ENCODE measurements around the gene ARPC1A. TPM values are rescaled to one million over a fixed set of nuclear protein-coding genes. Genes with fewer than 3 reads are reported as not detected.
A peak's percentile ranks its signal among the peaks of the same experiment; 100 is the strongest.
"Not testable (repeated sequence)": the region's sequence is repeated elsewhere in the genome, so short reads cannot be mapped to it uniquely, and the experiment has no call there.

The ARPC1A gene
- total RNA-seq, 1 donor from 2014 or later = 53.2 TPM

GRCh38 chr7:99404977-99405320 lies 79.3 kb downstream of the ARPC1A start:
- peaks cover 36 to 38% (median 38%) of the 10 kb centered on the region in 3 donors for H3K36me3 ChIP-seq (ENCODE audit: control insufficient read depth in 3 of 3, insufficient read depth in 3 of 3, low read length in 3 of 3)
- no peak overlapping the region for H3K9ac ChIP-seq (ENCODE audit: low read depth in 1 of 3, low read length in 3 of 3)
- H3K27ac ChIP-seq (ENCODE audit: low read depth, low read length) = no peak overlapping the region
- H3K4me1 ChIP-seq (ENCODE audit: control insufficient read depth in 3 of 3, insufficient read depth in 3 of 3, low read length in 3 of 3) = peaks cover 42 to 50% (median 42%) of the 10 kb centered on the region in 3 donors
- H3K27me3 ChIP-seq (ENCODE audit: control insufficient read depth in 3 of 3, insufficient read depth in 3 of 3, low read length in 3 of 3) = no peaks in the 10 kb centered on the region
- H3K4me3 ChIP-seq (ENCODE audit: low read length in 3 of 3) = no peak overlapping the region
- no peaks in the 10 kb centered on the region for H3K9me3 ChIP-seq (ENCODE audit: control insufficient read depth in 3 of 3, low read length in 3 of 3)

- Histone ChIP-seq H3K36me3 (ENCODE audit: control insufficient read depth in 3 of 3, insufficient read depth in 3 of 3, low read length in 3 of 3) (peaks cover 32 to 37% (median 32%) of the 10 kb centered on the region in 3 donors), H3K4me1 (ENCODE audit: control insufficient read depth in 3 of 3, insufficient read depth in 3 of 3, low read length in 3 of 3) (peaks cover 42 to 56% (median 44%) of the 10 kb centered on the region in 3 donors), H3K9ac (ENCODE audit: low read depth in 1 of 3, low read length in 3 of 3) (peak overlapping the region; percentile 8 to 59 (median 28)), H3K27ac (ENCODE audit: low read depth, low read length) (no peak overlapping the region), H3K9me3 (ENCODE audit: control insufficient read depth in 3 of 3, low read length in 3 of 3) (no peaks in the 10 kb centered on the region), H3K27me3 (ENCODE audit: control insufficient read depth in 3 of 3, insufficient read depth in 3 of 3, low read length in 3 of 3) (no peaks in the 10 kb centered on the region), H3K4me3 (ENCODE audit: low read length in 3 of 3) (peak overlapping the region in 1 of 3 donors; percentile 100)
Measured at GRCh38 chr7:99406557-99406956, 80.9 kb downstream of the ARPC1A start.

- Histone ChIP-seq H3K27me3 (ENCODE audit: control insufficient read depth in 3 of 3, insufficient read depth in 3 of 3, low read length in 3 of 3) (no peaks in the 10 kb centered on the region), H3K9ac (ENCODE audit: low read depth in 1 of 3, low read length in 3 of 3) (peak overlapping the region; percentile 97 to 100 (median 98)), H3K9me3 (ENCODE audit: control insufficient read depth in 3 of 3, low read length in 3 of 3) (no peaks in the 10 kb centered on the region), H3K27ac (ENCODE audit: low read depth, low read length) (peak overlapping the region; percentile 98), H3K36me3 (ENCODE audit: control insufficient read depth in 3 of 3, insufficient read depth in 3 of 3, low read length in 3 of 3) (peaks cover 35 to 42% (median 36%) of the 10 kb centered on the region in 3 donors), H3K4me3 (ENCODE audit: low read length in 3 of 3) (peak overlapping the region; percentile 97 to 100 (median 99)), H3K4me1 (ENCODE audit: control insufficient read depth in 3 of 3, insufficient read depth in 3 of 3, low read length in 3 of 3) (peaks cover 42 to 56% (median 44%) of the 10 kb centered on the region in 3 donors)
Measured at GRCh38 chr7:99407872-99408378, 82.2 kb downstream of the ARPC1A start.

- H3K4me1 ChIP-seq (ENCODE audit: control insufficient read depth in 3 of 3, insufficient read depth in 3 of 3, low read length in 3 of 3) = peaks cover 42 to 54% (median 43%) of the 10 kb centered on the region in 3 donors
- H3K36me3 ChIP-seq (ENCODE audit: control insufficient read depth in 3 of 3, insufficient read depth in 3 of 3, low read length in 3 of 3) = peaks cover 33 to 42% (median 35%) of the 10 kb centered on the region in 3 donors
- H3K9ac ChIP-seq (ENCODE audit: low read depth in 1 of 3, low read length in 3 of 3) = peak within 1 kb of the TSS; percentile 97 to 100 (median 98)
- peak within 1 kb of the TSS; percentile 97 to 100 (median 99) for H3K4me3 ChIP-seq (ENCODE audit: low read length in 3 of 3)
- H3K27ac ChIP-seq (ENCODE audit: low read depth, low read length) = peak within 1 kb of the TSS; percentile 98
- H3K9me3 ChIP-seq (ENCODE audit: control insufficient read depth in 3 of 3, low read length in 3 of 3) = no peaks in the 10 kb centered on the region
- H3K27me3 ChIP-seq (ENCODE audit: control insufficient read depth in 3 of 3, insufficient read depth in 3 of 3, low read length in 3 of 3) = no peaks in the 10 kb centered on the region
Measured at GRCh38 chr7:99408379-99409191, 82.9 kb downstream of the ARPC1A start, which contains the start of the genes BUD31 and PDAP1. Gene BUD31, plus strand, starts transcription at chr7:99408969. Its CDS starts 2,124 bp downstream, at chr7:99411093. Gene PDAP1, minus strand, starts transcription at chr7:99408597. Its CDS starts 49 bp downstream, at chr7:99408548.

GRCh38 chr7:99409192-99409572 lies 83.5 kb downstream of the ARPC1A start:
- H3K4me1 ChIP-seq (ENCODE audit: control insufficient read depth in 3 of 3, insufficient read depth in 3 of 3, low read length in 3 of 3) = peaks cover 37 to 48% (median 38%) of the 10 kb centered on the region in 3 donors
- peak overlapping the region; percentile 98 for H3K27ac ChIP-seq (ENCODE audit: low read depth, low read length)
- no peaks in the 10 kb centered on the region for H3K27me3 ChIP-seq (ENCODE audit: control insufficient read depth in 3 of 3, insufficient read depth in 3 of 3, low read length in 3 of 3)
- peak overlapping the region; percentile 97 to 100 (median 98) for H3K9ac ChIP-seq (ENCODE audit: low read depth in 1 of 3, low read length in 3 of 3)
- H3K36me3 ChIP-seq (ENCODE audit: control insufficient read depth in 3 of 3, insufficient read depth in 3 of 3, low read length in 3 of 3) = peaks cover 28 to 38% (median 29%) of the 10 kb centered on the region in 3 donors
- H3K4me3 ChIP-seq (ENCODE audit: low read length in 3 of 3) = peak overlapping the region; percentile 97 to 100 (median 99)
- H3K9me3 ChIP-seq (ENCODE audit: control insufficient read depth in 3 of 3, low read length in 3 of 3) = no peaks in the 10 kb centered on the region

GRCh38 chr7:99409806-99410205 lies 84.1 kb downstream of the ARPC1A start:
- Histone ChIP-seq H3K36me3 (ENCODE audit: control insufficient read depth in 3 of 3, insufficient read depth in 3 of 3, low read length in 3 of 3) (peaks cover 25 to 38% (median 26%) of the 10 kb centered on the region in 3 donors), H3K27ac (ENCODE audit: low read depth, low read length) (peak overlapping the region; percentile 98), H3K4me1 (ENCODE audit: control insufficient read depth in 3 of 3, insufficient read depth in 3 of 3, low read length in 3 of 3) (peaks cover 30 to 42% (median 32%) of the 10 kb centered on the region in 3 donors), H3K9ac (ENCODE audit: low read depth in 1 of 3, low read length in 3 of 3) (peak overlapping the region; percentile 97 to 100 (median 98)), H3K27me3 (ENCODE audit: control insufficient read depth in 3 of 3, insufficient read depth in 3 of 3, low read length in 3 of 3) (no peaks in the 10 kb centered on the region), H3K4me3 (ENCODE audit: low read length in 3 of 3) (peak overlapping the region; percentile 97 to 100 (median 99)), H3K9me3 (ENCODE audit: control insufficient read depth in 3 of 3, low read length in 3 of 3) (no peaks in the 10 kb centered on the region)

- Histone ChIP-seq H3K4me1 (ENCODE audit: control insufficient read depth in 3 of 3, insufficient read depth in 3 of 3, low read length in 3 of 3) (peaks cover 29 to 34% (median 30%) of the 10 kb centered on the region in 3 donors), H3K36me3 (ENCODE audit: control insufficient read depth in 3 of 3, insufficient read depth in 3 of 3, low read length in 3 of 3) (peaks cover 30 to 39% (median 30%) of the 10 kb centered on the region in 3 donors), H3K9me3 (ENCODE audit: control insufficient read depth in 3 of 3, low read length in 3 of 3) (no peaks in the 10 kb centered on the region), H3K27ac (ENCODE audit: low read depth, low read length) (no peak overlapping the region), H3K27me3 (ENCODE audit: control insufficient read depth in 3 of 3, insufficient read depth in 3 of 3, low read length in 3 of 3) (no peaks in the 10 kb centered on the region), H3K4me3 (ENCODE audit: low read length in 3 of 3) (no peak overlapping the region), H3K9ac (ENCODE audit: low read depth in 1 of 3, low read length in 3 of 3) (no peak overlapping the region)
Measured at GRCh38 chr7:99410635-99411034, 84.9 kb downstream of the ARPC1A start.

- H3K27me3 ChIP-seq (ENCODE audit: control insufficient read depth in 3 of 3, insufficient read depth in 3 of 3, low read length in 3 of 3); H3K27ac ChIP-seq (ENCODE audit: low read depth, low read length); H3K4me3 ChIP-seq (ENCODE audit: low read length in 3 of 3); H3K9ac ChIP-seq (ENCODE audit: low read depth in 1 of 3, low read length in 3 of 3); H3K9me3 ChIP-seq (ENCODE audit: control insufficient read depth in 3 of 3, low read length in 3 of 3); H3K4me1 ChIP-seq (ENCODE audit: control insufficient read depth in 3 of 3, insufficient read depth in 3 of 3, low read length in 3 of 3): not testable (repeated sequence)
- H3K36me3 ChIP-seq (ENCODE audit: control insufficient read depth in 3 of 3, insufficient read depth in 3 of 3, low read length in 3 of 3) = peaks cover 68 to 77% (median 69%) of the 10 kb centered on the region in 3 donors
Measured at GRCh38 chr7:99415513-99416127, 89.9 kb downstream of the ARPC1A start.

Measured in skeletal muscle tissue (tissue), 4 donors.